Endothelial cell of umbilical vein (primary cell): ENCODE data around the gene TBCD. TPM values are rescaled to one million over a fixed set of nuclear protein-coding genes. Genes with fewer than 3 reads are reported as not detected.

Experiments used
- BruUV-seq: library from RNA; stranded (reverse); fragments of 400-500 nt; replicated peaks from 2 replicates; lab custom pipeline; 2021; lab: Mats Ljungman, UMichigan
- CTCF ChIA-PET: fragments of 300-600, 350-600 bp; sonication (Branson Sonifier 250); formaldehyde crosslinking; loops from one replicate; lab custom pipeline; 2021; ENCODE audit warnings: antibody characterized with exemption, inconsistent platforms; lab: Charles Lee
- POLR2A ChIA-PET: fragments of 300-600, 350-600 bp; sonication (Branson Sonifier 250); formaldehyde crosslinking; loops from one replicate; lab custom pipeline; 2021; ENCODE audit warnings: antibody characterized with exemption, inconsistent platforms; lab: Charles Lee
- DNase-seq: peaks from one replicate; pipeline ENCODE4 v3.0.0-alpha.2; 2011; ENCODE audit warnings: low read depth, low spot score
- FAIRE-seq: peaks from 2 replicates; lab custom pipeline; 2011; peaks lifted over from hg19 to GRCh38; lab: Jason Lieb, UNC
- H2AFZ ChIP-seq: 2 replicates; pipeline ENCODE4 v1.6.0; 2012; ENCODE audit warnings: low read depth, low read length, control low read depth, inconsistent platforms
- H3K27ac ChIP-seq: 2 replicates; pipeline ENCODE4 v1.5.1; 2011; ENCODE audit warnings: low read depth, mild to moderate bottlenecking, control low read depth, low read length, moderate library complexity; ENCODE audit not compliant: insufficient read depth
- H3K27me3 ChIP-seq, 2 experiments: 2 replicates each; pipeline versions ENCODE4 v1.6.0 to v1.6.1; 2011; ENCODE audit warnings: low read length in 2 of 2, mixed read lengths in 1 of 2; ENCODE audit not compliant: control insufficient read depth in 2 of 2, insufficient read depth in 2 of 2
- H3K36me3 ChIP-seq, 2 experiments: 2 replicates in 1 of 2; 3 replicates in 1 of 2; pipeline ENCODE4 v1.5.1; 2011; ENCODE audit warnings: low read length in 2 of 2, mild to moderate bottlenecking in 1 of 2, moderate library complexity in 1 of 2; ENCODE audit not compliant: control insufficient read depth in 2 of 2, insufficient read depth in 2 of 2; ENCODE audit errors: extremely low read depth in 1 of 2
- H3K4me1 ChIP-seq: 3 replicates; pipeline ENCODE4 v1.5.1; 2011; ENCODE audit warnings: mild to moderate bottlenecking, low read length; ENCODE audit not compliant: control insufficient read depth, insufficient read depth; ENCODE audit errors: extremely low read depth
- H3K4me2 ChIP-seq: 2 replicates; pipeline ENCODE4 v1.6.1; 2011; ENCODE audit warnings: low read length, control low read depth, mixed read lengths; ENCODE audit not compliant: insufficient read depth
- H3K4me3 ChIP-seq, 3 experiments: fragments of 200-600 bp in 1 of 3; sonication (generic), shearing (Covaris generic) in 1 of 3; replicated peaks in 1 of 3; 2 replicates each; pipeline ENCODE4 v1.5.1; 2011 to 2016; ENCODE audit warnings: control low read depth in 3 of 3, low read length in 3 of 3, mild to moderate bottlenecking in 2 of 3, inconsistent platforms in 1 of 3, low read depth in 1 of 3, moderate library complexity in 1 of 3; ENCODE audit not compliant: insufficient read depth in 1 of 3
- H3K79me2 ChIP-seq: 2 replicates; pipeline ENCODE4 v1.6.0; 2012; ENCODE audit warnings: low read length, inconsistent platforms; ENCODE audit not compliant: control insufficient read depth, insufficient read depth
- H3K9ac ChIP-seq: replicated peaks from 2 replicates; pipeline ENCODE3; 2011; ENCODE audit warnings: low read length, control low read depth; ENCODE audit not compliant: insufficient read depth; ENCODE audit errors: extremely low read depth
- H3K9me1 ChIP-seq: replicated peaks from 3 replicates; pipeline ENCODE4 v1.6.0; 2011; ENCODE audit warnings: mild to moderate bottlenecking, low read length; ENCODE audit not compliant: control insufficient read depth, insufficient read depth; ENCODE audit errors: extremely low read depth
- H3K9me3 ChIP-seq: replicated peaks from 2 replicates; pipeline ENCODE4 v1.5.1; 2012; ENCODE audit warnings: low read length, inconsistent platforms; ENCODE audit not compliant: control insufficient read depth, insufficient read depth
- H4K20me1 ChIP-seq: replicated peaks from 2 replicates; pipeline ENCODE3; 2011; ENCODE audit warnings: mild to moderate bottlenecking, low read length; ENCODE audit not compliant: control insufficient read depth, insufficient read depth; ENCODE audit errors: extremely low read depth
- EZH2 ChIP-seq: IDR thresholded peaks from 2 replicates; pipeline ENCODE4 v1.6.1; 2012; ENCODE audit warnings: borderline replicate concordance, low read depth, mild to moderate bottlenecking, moderate library complexity, low read length, inconsistent platforms; ENCODE audit not compliant: severe bottlenecking
- FOS ChIP-seq: IDR thresholded peaks from 2 replicates; pipeline ENCODE4 v1.6.1; 2011; ENCODE audit warnings: mild to moderate bottlenecking, low read length, moderate library complexity, borderline replicate concordance; ENCODE audit not compliant: insufficient read depth
- GATA2 ChIP-seq: IDR thresholded peaks from 2 replicates; pipeline ENCODE4 v1.7.0; 2011; ENCODE audit warnings: low read depth, mild to moderate bottlenecking, moderate library complexity, mixed read lengths, low read length; ENCODE audit not compliant: insufficient read length, insufficient read depth
- JUN ChIP-seq: IDR thresholded peaks from 2 replicates; pipeline ENCODE4 v1.6.1; 2011; ENCODE audit warnings: borderline replicate concordance, low read depth; ENCODE audit not compliant: insufficient read length, insufficient read depth
- MYC ChIP-seq: IDR thresholded peaks from one replicate; pipeline ENCODE4 v1.6.1; 2011; ENCODE audit warnings: mild to moderate bottlenecking, low read depth, low read length
- POLR2A ChIP-seq: IDR thresholded peaks from 2 replicates; pipeline ENCODE4 v1.6.1; 2012; ENCODE audit warnings: low read depth, mild to moderate bottlenecking, control low read depth, low read length
- POLR2AphosphoS5 ChIP-seq: IDR thresholded peaks from 2 replicates; pipeline ENCODE4 v1.6.1; 2012; ENCODE audit warnings: low read depth, mild to moderate bottlenecking, control low read depth, low read length, moderate library complexity; ENCODE audit not compliant: insufficient read depth
- dilution Hi-C: fragments of 300-500 bp; cut with MboI; formaldehyde crosslinking; loops from one replicate; pipeline ENCODE4 v1.15.0; 2019; ENCODE audit warnings: low sequenced_read_pairs; ENCODE audit not compliant: extremely low pct_ligation_motif_present
- intact Hi-C: fragments of 100-400 bp; cut with micrococcal nuclease; formaldehyde crosslinking; loops from one replicate; pipeline ENCODE4 v1.10.0; 2022
- polyA plus RNA-seq, 4 experiments: library from polyadenylated mRNA; depleted of rRNA in 3 of 4; stranded (reverse) in 3 of 4; unstranded in 1 of 4; fragments of >200 nt; gene quantifications; 2 replicates each; pipeline versions ENCODE4 v1.2.1 to v1.2.3, GENCODE V29; 2011 to 2012; ENCODE audit warnings: missing spikeins in 1 of 4
- total RNA-seq: library from RNA; stranded (reverse); gene quantifications from 2 replicates; pipeline ENCODE4 v1.2.3, GENCODE V29; 2021
- TF ChIP-seq, protein P1 (sequence below), 2 donors: IDR thresholded peaks; 1 replicate in 1 of 2; 2 replicates in 1 of 2; pipeline ENCODE4 v1.5.1; 2011; ENCODE audit warnings: low read length in 2 of 2, mild to moderate bottlenecking in 2 of 2, moderate library complexity in 2 of 2, control low read depth in 1 of 2, inconsistent platforms in 1 of 2, low read depth in 1 of 2; ENCODE audit not compliant: insufficient read depth in 1 of 2; ENCODE audit errors: extremely low read depth in 1 of 2
- TF ChIP-seq, protein P2 (sequence below): IDR thresholded peaks from 2 replicates; pipeline ENCODE4 v1.6.1; 2011; ENCODE audit not compliant: insufficient read depth, insufficient read length

Gene TBCD
- total and polyA plus RNA-seq, 2 donors (not counting 3 experiments of a cell fraction or from before 2014, with no cell fraction given), result 121 to 145 TPM

DNA sequence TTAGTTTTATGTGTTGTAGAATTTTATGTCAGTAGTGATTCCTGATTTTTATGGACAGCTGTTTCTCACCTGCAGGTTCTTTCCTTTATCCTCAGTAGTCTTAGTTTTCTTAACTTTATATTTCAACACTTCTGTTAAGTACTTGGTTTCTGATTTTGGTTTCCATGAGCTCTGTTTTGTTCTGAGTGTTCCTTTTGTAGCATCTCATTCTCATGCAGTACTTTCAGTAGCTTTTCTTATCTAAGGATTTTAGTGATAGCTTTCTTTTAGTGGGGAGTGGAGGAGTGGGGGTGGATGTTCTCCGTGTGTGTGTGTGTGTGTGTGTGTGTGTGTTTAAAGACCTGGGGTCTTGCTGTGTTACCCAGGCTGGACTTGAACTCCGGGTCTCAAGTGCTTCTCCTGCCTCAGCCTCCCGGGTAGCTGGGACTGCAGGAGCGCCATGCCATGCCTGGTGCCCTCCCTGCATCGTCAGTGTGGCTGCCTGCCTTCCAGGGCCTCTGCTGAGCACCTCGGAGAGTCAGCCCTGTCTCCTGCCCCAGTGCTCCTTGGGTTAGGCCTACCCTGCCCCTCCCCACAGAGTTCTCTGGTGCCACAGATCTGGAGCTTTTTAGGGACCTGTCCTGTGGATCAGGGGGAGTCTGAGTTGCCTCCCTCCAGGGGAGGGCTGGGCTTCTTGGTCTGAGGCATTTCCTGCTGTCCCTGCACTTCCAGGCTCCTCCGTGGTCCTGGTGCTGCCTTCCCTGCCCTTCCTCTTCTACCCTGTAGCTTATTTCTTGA lies 92.2 kb downstream of the TBCD start:
- Histone ChIP-seq H3K9me3 (no peaks in the 10 kb centered on the region), H3K4me2 (peak overlapping the region; percentile 88), H3K36me3 (no peaks in the 10 kb centered on the region), H3K4me1 (peaks cover 26% of the 10 kb centered on the region), H3K27me3 (no peaks in the 10 kb centered on the region), H3K27ac (peak overlapping the region; percentile 16), H4K20me1 (no peaks in the 10 kb centered on the region), H3K9ac (no peak overlapping the region), H3K4me3 (no peak overlapping the region), H3K9me1 (no peaks in the 10 kb centered on the region), H3K79me2 (peaks cover 35% of the 10 kb centered on the region), H2AFZ (no peak overlapping the region)
- TF ChIP-seq, protein P1, sequence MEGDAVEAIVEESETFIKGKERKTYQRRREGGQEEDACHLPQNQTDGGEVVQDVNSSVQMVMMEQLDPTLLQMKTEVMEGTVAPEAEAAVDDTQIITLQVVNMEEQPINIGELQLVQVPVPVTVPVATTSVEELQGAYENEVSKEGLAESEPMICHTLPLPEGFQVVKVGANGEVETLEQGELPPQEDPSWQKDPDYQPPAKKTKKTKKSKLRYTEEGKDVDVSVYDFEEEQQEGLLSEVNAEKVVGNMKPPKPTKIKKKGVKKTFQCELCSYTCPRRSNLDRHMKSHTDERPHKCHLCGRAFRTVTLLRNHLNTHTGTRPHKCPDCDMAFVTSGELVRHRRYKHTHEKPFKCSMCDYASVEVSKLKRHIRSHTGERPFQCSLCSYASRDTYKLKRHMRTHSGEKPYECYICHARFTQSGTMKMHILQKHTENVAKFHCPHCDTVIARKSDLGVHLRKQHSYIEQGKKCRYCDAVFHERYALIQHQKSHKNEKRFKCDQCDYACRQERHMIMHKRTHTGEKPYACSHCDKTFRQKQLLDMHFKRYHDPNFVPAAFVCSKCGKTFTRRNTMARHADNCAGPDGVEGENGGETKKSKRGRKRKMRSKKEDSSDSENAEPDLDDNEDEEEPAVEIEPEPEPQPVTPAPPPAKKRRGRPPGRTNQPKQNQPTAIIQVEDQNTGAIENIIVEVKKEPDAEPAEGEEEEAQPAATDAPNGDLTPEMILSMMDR (IDR thresholded peaks at IDR 0.05; ENCODE audit: extremely low read depth in 1 of 2, insufficient read depth in 1 of 2, low read depth in 1 of 2, low read length in 2 of 2), result no peak
- TF ChIP-seq GATA2, result no peak
- no peak for TF ChIP-seq POLR2AphosphoS5
- no peak for TF ChIP-seq JUN
- no peak for TF ChIP-seq POLR2A
- TF ChIP-seq, protein P2, sequence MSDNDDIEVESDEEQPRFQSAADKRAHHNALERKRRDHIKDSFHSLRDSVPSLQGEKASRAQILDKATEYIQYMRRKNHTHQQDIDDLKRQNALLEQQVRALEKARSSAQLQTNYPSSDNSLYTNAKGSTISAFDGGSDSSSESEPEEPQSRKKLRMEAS, result no peak
- no peak for TF ChIP-seq FOS
- TF ChIP-seq MYC, result no peak
- no peak for TF ChIP-seq EZH2
- dilution Hi-C loops (no loop called here), intact Hi-C loops (loop anchor here (2.0 to 10.0 kb wide), 5 partner anchors 43 to 389 kb away; partner anchors contain the start of genes CYBC1 and NARF)
- DNase-seq (peak; percentile 33), FAIRE-seq (peak; percentile 76)
- BruUV-seq, result no TSS peak
- CTCF ChIA-PET, result interaction anchor here (1.0 to 3.6 kb wide), 12 partner anchors 7 to 261 kb away, joined by 3 to 35 read pairs (median 4); no protein-coding TSS in a partner anchor
- POLR2A ChIA-PET, result interaction anchor here (0.6 to 1.5 kb wide), 3 partner anchors 25 to 62 kb away, joined by 3 to 4 read pairs (median 3); no protein-coding TSS in a partner anchor
